ENCODE measurements around the gene NAGPA. TPM values are rescaled to one million over a fixed set of nuclear protein-coding genes. Genes with fewer than 3 reads are reported as not detected.

NAGPA gene
- total and polyA plus RNA-seq, 2 experiments from 2014 or later = 6.3 to 20.7 TPM

GRCh38 chr16:5001571-5001970 is 32.2 kb downstream of the NAGPA start:
- H3K27me3 Mint-ChIP-seq (ENCODE audit: insufficient read depth, low read depth, poor library complexity) = peaks cover 5% of the 10 kb centered on the region
- no peak overlapping the region for H3K4me3 ChIP-seq
- H3K9me2 ChIP-seq (ENCODE audit: insufficient read depth) = no peaks in the 10 kb centered on the region
- TF ChIP-seq ZNF114 (CRISPR knock-in tag; IDR thresholded peaks at IDR 0.05) = no peak
- no peak for TF ChIP-seq JUNB (IDR thresholded peaks at IDR 0.05; ENCODE audit: unreplicated experiment)
- TF ChIP-seq ZNF462 (CRISPR knock-in tag; IDR thresholded peaks at IDR 0.05) = no peak
- no peak for TF ChIP-seq CREB1 (CRISPR knock-in tag; IDR thresholded peaks at IDR 0.05; ENCODE audit: low read depth)
- TF ChIP-seq REST (IDR thresholded peaks at IDR 0.05; ENCODE audit: unreplicated experiment) = no peak
- TF ChIP-seq CTCF (conservative IDR thresholded peaks at IDR 0.05; ENCODE audit: low read depth in 2 of 2) = no peak
- TF ChIP-seq NANOG (IDR thresholded peaks at IDR 0.05; ENCODE audit: borderline replicate concordance) = no peak
- no peak for TF ChIP-seq ZNF331 (CRISPR knock-in tag; IDR thresholded peaks at IDR 0.05; ENCODE audit: low read depth)
- no peak for TF ChIP-seq EZH2phosphoT487 (IDR thresholded peaks at IDR 0.05; ENCODE audit: unreplicated experiment)
- no peak for TF ChIP-seq ETS1 (IDR thresholded peaks at IDR 0.05)
- TF ChIP-seq STAT1 (IDR thresholded peaks at IDR 0.05; ENCODE audit: unreplicated experiment) = no peak
- no peak for TF ChIP-seq EZH2 (IDR thresholded peaks at IDR 0.05; ENCODE audit: low read depth, unreplicated experiment)
- no peak for TF ChIP-seq POLR2AphosphoS5 (IDR thresholded peaks at IDR 0.05; ENCODE audit: low read depth)
- no peak overlapping the region for H3K4me3 Mint-ChIP-seq
- no peaks in the 10 kb centered on the region for H3F3A ChIP-seq (replicated peaks; ENCODE audit: low read depth)
- no peak overlapping the region for H3K4me2 ChIP-seq
- H2AFZ ChIP-seq = no peak overlapping the region
- no peaks in the 10 kb centered on the region for H3K36me3 ChIP-seq (ENCODE audit: insufficient read depth)
- H3K79me2 ChIP-seq (replicated peaks; ENCODE audit: insufficient read depth) = no peaks in the 10 kb centered on the region
- no peaks in the 10 kb centered on the region for H3K4me1 Mint-ChIP-seq
- H3K4me1 ChIP-seq (ENCODE audit: insufficient read depth) = no peaks in the 10 kb centered on the region
- H4K20me1 ChIP-seq (replicated peaks; ENCODE audit: insufficient read depth) = 0 out of 2 replicates have a peak, but pooled peaks cover 3% of the 10 kb centered on the region
- no peaks in the 10 kb centered on the region for H3K9me3 Mint-ChIP-seq
- H3K27ac Mint-ChIP-seq = no peak overlapping the region; the same call in 1 of the 2 replicates
- H3K36me3 Mint-ChIP-seq (ENCODE audit: low read depth) = peaks cover 4% of the 10 kb centered on the region; the same call in 1 of the 3 replicates
- no peak for DNase-seq (ENCODE audit: low spot score)
- ATAC-seq = no peak
- H3K27ac ChIP-seq (ENCODE audit: low read depth) = no peak overlapping the region
- H3K27me3 ChIP-seq (ENCODE audit: insufficient read depth) = no peaks in the 10 kb centered on the region
